Adrenal gland (tissue), 12 donors: Measurements from ENCODE around the gene ATF7. TPM values are rescaled to one million over a fixed set of nuclear protein-coding genes. Genes with fewer than 3 reads are reported as not detected.

Experiments used
- DNase-seq, 7 donors: peaks; one replicate each; pipeline ENCODE4 v3.0.0-alpha.2; 2019 to 2020
- H3K27ac ChIP-seq, 5 donors: fragments of 200-600 bp; sonication (generic) in 4 of 5; 1 replicate in 3 of 5; 2 replicates in 2 of 5; pipeline versions ENCODE4 v1.5.1 to v1.8.0; 2016 to 2020; ENCODE audit warnings: mild to moderate bottlenecking in 1 of 5
- H3K27me3 ChIP-seq: fragments of 200-600 bp; 2 replicates; pipeline ENCODE4 v1.8.0; 2021
- H3K36me3 ChIP-seq, 2 donors: fragments of 200-600 bp; replicated peaks in 1 of 2; 1 replicate in 1 of 2; 2 replicates in 1 of 2; pipeline versions ENCODE4 v1.5.1 to v1.8.0; 2018 to 2022
- H3K4me1 ChIP-seq, 2 donors: fragments of 200-600 bp; replicated peaks in 1 of 2; 1 replicate in 1 of 2; 2 replicates in 1 of 2; pipeline versions ENCODE4 v1.5.1 to v1.8.0; 2018 to 2021
- H3K4me3 ChIP-seq, 4 donors: fragments of 200-600 bp; sonication (generic) in 3 of 4; one replicate each; pipeline ENCODE4 v1.5.1; 2016 to 2018
- H3K9me3 ChIP-seq, 3 donors: fragments of 200-600 bp; sonication (generic) in 1 of 3; replicated peaks in 1 of 3; 1 replicate in 2 of 3; 2 replicates in 1 of 3; pipeline versions ENCODE4 v1.5.1 to v1.8.0; 2016 to 2021
- CTCF ChIP-seq, 6 experiments: fragments of 450-650 bp in 4 of 6; fragments of 200-600 bp in 2 of 6; sonication (generic) in 1 of 6; IDR thresholded peaks; 1 replicate in 5 of 6; 2 replicates in 1 of 6; pipeline versions ENCODE4 v1.5.1 to v1.8.0; 2016 to 2021; ENCODE audit warnings: antibody characterized with exemption in 6 of 6, mild to moderate bottlenecking in 2 of 6, moderate library complexity in 1 of 6
- POLR2A ChIP-seq, 2 donors: fragments of 450-650 bp; IDR thresholded peaks; one replicate each; pipeline ENCODE4 v1.6.1; 2017; ENCODE audit warnings: antibody characterized with exemption in 2 of 2, mild to moderate bottlenecking in 2 of 2, moderate library complexity in 1 of 2
- whole genome bisulfite sequencing, 4 donors: extraction: QIAGEN DNeasy Blood & Tissue Kit in 2 of 4; methylation state at CpG; one replicate each; pipeline versions ENCODE4 v1.1.5 to v1.1.7; 2013 to 2017; 5-methylcytosine and 5-hydroxymethylcytosine counted together
- intact Hi-C, 2 donors: fragments of 100-400 bp; cut with DNase I; formaldehyde crosslinking; loops; one replicate each; pipeline versions ENCODE4 v1.14.1 to v1.15.0; 2022 to 2023
- polyA plus RNA-seq, 3 donors: library from polyadenylated mRNA; stranded (reverse); fragments of 200-250 nt in 2 of 3; fragments of 350-450 nt in 1 of 3; fragmentation: Illumina TruSeq in 1 of 3; extraction: RNeasy Lipid Tissue Mini Kit (QIAGEN cat#74804) in 1 of 3; gene quantifications; one replicate each; pipeline ENCODE4 v1.2.3, GENCODE V29; 2013 to 2014
- total RNA-seq, 9 donors: library from RNA; depleted of rRNA in 4 of 9; stranded (reverse); fragments of >200 nt in 4 of 9; fragments of 120-200 nt in 1 of 9; fragmentation: NEBNext Ultra II Directional in 1 of 9; extraction: Animal tissue kit (Norgen Biotek cat#: 25700) in 1 of 9; gene quantifications; one replicate each; pipeline versions ENCODE4 v1.1.0 to v1.2.4, GENCODE V29; 2013 to 2023
- donor health status: healthy with polysubstance abuse.
- donor health status: Bipolar disorder and iron deficiency.
- donor health status: DM: yes; HTN: yes; CAD: no.
- donor health status: DM: no; HTN: no; CAD: no.
- donor health status: DM: no; HTN: no; CAD: no.
- donor health status: DM: yes; HTN: yes; CAD: no.

The ATF7 gene
- total and polyA plus RNA-seq, 12 donors: 12.1 to 41.7 (median 27.5) TPM

GRCh38 chr12:53631721-53632120, 5.5 kb upstream of the ATF7 start:
- Histone ChIP-seq H3K4me1 (no peaks in the 10 kb centered on the region), H3K36me3 (no peaks in the 10 kb centered on the region), H3K27ac (no peak overlapping the region), H3K9me3 (no peaks in the 10 kb centered on the region), H3K27me3 (no peaks in the 10 kb centered on the region), H3K4me3 (no peak overlapping the region)
- DNase-seq: no peak
- intact Hi-C loops: no loop called here
- no peak for TF ChIP-seq POLR2A (IDR thresholded peaks at IDR 0.05)
- TF ChIP-seq CTCF (IDR thresholded peaks at IDR 0.05): no peak
- WGBS, 4 donors: 33 to 71% (median 46%) methylated on average over 1 of the region's 1 CpG

GRCh38 chr12:53627919-53628318, 1.7 kb upstream of the ATF7 start:
- H3K27me3 ChIP-seq: no peaks in the 10 kb centered on the region
- no peaks in the 10 kb centered on the region for H3K36me3 ChIP-seq
- TF ChIP-seq POLR2A (IDR thresholded peaks at IDR 0.05) (no peak), CTCF (IDR thresholded peaks at IDR 0.05) (no peak)
- no peak overlapping the region for H3K27ac ChIP-seq
- H3K4me1 ChIP-seq: peaks cover 17 to 26% of the 10 kb centered on the region in 2 donors
- H3K9me3 ChIP-seq: no peaks in the 10 kb centered on the region
- no peak for DNase-seq
- intact Hi-C loops: no loop called here
- 86 to 91% (median 88%) methylated on average over 11 of the region's 11 CpGs for WGBS, 4 donors
- H3K4me3 ChIP-seq: no peak overlapping the region

- intact Hi-C loops: no loop called here
- no peaks in the 10 kb centered on the region for H3K27me3 ChIP-seq
- WGBS, 4 donors: 21 to 29% (median 23%) methylated on average over 6 of the region's 6 CpGs
- peak overlapping the region in 2 of 4 donors; percentile 70 to 75 for H3K4me3 ChIP-seq
- no peaks in the 10 kb centered on the region for H3K9me3 ChIP-seq
- H3K4me1 ChIP-seq: peaks cover 17 to 30% of the 10 kb centered on the region in 2 donors
- peak overlapping the region in 2 of 5 donors; percentile 93 to 96 for H3K27ac ChIP-seq
- TF ChIP-seq CTCF (IDR thresholded peaks at IDR 0.05) (no peak), POLR2A (IDR thresholded peaks at IDR 0.05) (no peak)
- no peaks in the 10 kb centered on the region for H3K36me3 ChIP-seq
- no peak for DNase-seq
These were observed 554 bp upstream of the ATF7 start for GRCh38 chr12:53626702-53627169.

GRCh38 chr12:53625373-53625945, 723 bp downstream of the ATF7 start:
- Histone ChIP-seq H3K27me3 (no peaks in the 10 kb centered on the region), H3K4me3 (peak overlapping the region; percentile 20 to 75 (median 72)), H3K4me1 (peaks cover 17 to 30% of the 10 kb centered on the region in 2 donors), H3K36me3 (no peaks in the 10 kb centered on the region), H3K9me3 (no peaks in the 10 kb centered on the region), H3K27ac (peak overlapping the region in 4 of 5 donors; percentile 83 to 96 (median 92))
- TF ChIP-seq POLR2A (IDR thresholded peaks at IDR 0.05) (no peak), CTCF (IDR thresholded peaks at IDR 0.05) (no peak)
- intact Hi-C loops: no loop called here
- no peak for DNase-seq
- 16 to 17% (median 17%) methylated on average over 5 of the region's 5 CpGs for WGBS, 4 donors
